NCI-H524 (cell line): Measurements from ENCODE around the gene LMF1.

ENCODE experiments used
- DNase-seq, 2 experiments: peaks; one replicate each; lab custom pipeline; 2025; lab: John Stamatoyannopoulos, UW

LMF1 gene

DNA sequence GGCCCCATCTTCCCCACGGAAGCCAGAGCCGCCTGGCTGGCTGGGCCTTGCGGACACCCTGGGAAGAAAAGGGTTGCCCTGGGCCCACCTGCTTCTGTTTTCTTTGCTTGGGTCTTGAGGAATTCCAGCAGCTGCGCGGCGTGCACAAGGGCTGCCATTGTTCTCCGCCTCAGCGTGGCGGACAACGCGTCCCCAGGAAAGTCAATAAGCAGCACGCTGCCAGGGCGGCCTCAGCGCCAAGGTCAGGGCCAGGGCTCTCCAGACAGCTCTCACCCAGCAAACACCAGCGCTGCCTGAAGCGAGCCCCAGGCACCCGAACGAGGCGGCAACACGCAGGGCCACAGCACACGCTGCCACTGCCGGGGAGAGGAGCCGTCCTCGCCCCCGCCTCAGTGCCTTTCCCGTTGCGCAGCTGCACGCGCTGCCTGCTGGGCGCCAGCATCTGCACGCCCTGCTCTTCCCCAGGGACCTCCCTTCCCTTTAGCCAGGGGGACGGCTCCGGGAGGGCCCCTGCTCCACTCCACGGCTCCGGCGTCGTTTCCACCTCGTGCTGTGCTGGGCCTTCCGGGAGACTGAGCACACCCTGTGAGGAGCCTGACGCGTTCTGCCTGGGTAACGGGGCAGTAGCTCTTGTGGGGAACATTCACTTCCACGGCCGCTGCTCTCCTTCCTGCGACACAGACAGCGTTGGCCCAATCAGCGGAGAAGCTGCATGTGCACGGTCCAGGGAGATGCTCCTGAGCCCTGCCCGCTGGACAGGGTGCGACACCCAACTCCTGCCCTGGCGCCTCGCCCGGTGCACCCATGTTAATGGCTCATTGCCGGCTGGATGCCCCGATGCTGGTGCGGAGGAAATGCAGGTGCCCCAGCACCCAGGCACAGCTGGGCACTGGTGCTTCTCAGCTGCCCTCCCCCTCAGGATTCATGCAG lies 57.8 kb downstream of the LMF1 start:
- DNase-seq: peak in 1 of 2 experiments; percentile 47

DNA sequence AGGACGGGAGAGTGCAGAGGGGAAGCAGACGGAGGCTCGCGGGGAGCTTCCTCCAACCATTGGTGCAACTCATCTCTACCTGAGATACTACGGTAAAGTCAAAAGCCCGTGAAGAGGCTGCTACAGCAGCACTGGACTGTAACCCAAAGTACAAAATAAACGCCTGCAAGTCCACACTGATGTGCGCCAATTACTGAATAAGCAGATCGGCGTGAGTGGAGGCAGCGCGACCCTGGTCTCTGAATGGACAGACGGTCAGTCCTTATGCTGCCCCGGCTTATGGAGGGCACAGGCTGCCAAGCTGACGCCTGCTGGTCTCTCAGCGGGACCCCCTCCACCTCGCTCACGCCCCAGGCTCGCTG lies 58.5 kb downstream of the LMF1 start:
- no peak for DNase-seq

- no peak for DNase-seq
Measured at GRCh38 chr16:911604-912321, 59.0 kb downstream of the LMF1 start.

DNA sequence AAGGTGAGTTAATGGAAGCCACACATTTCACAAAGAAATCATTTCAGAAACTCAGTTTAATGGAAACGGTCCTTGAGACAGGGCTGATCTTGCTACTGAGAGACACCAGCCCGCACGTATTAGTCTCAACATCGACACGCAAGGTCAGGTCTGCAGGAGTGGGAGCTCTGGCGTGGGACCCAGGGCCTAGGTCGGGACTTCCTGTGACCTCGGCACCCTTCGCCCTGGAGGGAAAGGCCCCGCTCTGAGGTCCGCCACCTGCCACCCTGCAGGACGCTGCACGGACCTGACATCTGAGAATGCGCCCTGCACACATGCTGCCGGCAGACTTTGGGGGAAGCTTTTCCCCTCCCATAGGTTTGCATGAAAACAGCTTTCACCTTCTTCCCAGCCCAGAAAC lies 59.7 kb downstream of the LMF1 start:
- no peak for DNase-seq

DNA sequence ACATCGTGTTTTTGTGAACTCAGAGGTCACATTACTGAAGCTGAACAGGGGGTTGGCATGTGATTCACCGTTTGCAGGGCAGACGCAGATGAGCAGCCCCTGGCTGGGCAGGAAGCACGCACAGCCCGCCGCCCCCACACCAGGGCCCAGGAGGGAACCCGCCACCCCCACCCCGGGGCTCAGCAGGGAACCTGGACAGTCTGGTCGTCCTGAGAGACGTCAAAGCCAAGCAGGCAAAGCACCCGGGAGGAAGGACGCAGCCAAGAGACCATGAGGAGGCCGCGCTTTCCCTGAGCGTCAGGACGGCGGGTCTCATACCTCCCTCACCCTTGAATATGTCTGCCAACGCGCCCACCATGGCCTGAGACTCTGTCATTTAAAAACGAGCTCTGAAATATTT lies 60.6 kb downstream of the LMF1 start:
- no peak for DNase-seq

DNA sequence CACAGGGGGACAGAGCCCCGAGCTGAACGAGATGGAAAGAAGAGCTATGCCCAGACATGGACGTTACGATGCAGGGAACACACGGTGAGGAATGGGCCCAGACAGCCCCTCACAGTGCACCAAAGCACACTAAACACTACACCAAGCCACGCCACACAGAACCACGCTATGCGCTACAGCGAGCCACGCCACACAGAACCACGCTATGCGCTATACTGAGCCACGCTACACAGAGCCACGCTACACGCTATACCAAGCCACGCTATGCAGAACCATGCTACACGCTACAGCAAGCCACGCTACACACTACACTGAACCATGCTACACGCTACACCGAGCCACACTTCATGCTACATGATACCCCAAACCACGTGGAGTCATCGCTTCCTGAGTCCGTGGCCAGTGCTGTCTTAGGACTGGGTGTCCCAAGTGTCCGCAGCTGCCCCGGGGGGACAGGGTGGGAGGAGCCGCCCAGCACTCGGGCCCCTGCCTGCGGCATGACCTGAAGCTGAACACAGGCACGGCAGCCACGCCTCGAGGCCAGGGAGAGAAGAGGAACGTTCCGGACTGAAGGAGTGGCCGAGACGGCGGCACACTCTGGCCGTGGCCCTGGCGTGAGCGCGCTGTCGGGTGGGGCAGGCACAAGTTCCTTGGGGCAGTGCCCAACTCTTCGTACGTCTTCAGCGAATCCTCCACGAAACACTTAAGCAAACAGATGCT lies 61.3 kb downstream of the LMF1 start:
- no peak for DNase-seq

- DNase-seq: no peak
Measured at GRCh38 chr16:908526-909155, 62.1 kb downstream of the LMF1 start.

DNA sequence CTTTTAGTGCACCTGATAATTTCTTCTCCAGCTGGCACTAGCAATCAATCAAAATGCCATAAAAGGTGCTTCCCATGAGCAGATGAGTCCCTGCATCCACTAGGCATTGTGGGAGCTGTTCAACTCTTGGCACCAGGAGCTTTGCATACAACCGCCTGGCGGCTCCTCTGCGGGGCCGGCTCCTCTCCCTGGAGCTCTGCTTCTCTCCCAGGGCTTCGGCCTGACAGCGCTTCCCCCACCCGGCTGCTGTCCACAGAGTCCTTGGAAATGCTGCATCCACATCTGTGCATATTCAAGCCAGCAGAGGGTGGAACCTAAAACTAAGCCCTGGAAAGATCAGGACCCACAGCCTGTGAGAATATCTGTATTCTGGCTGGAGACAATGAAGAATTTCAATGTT lies 62.9 kb downstream of the LMF1 start:
- no peak for DNase-seq

- no peak for DNase-seq
Measured at GRCh38 chr16:907361-907760, 63.4 kb downstream of the LMF1 start.

DNA sequence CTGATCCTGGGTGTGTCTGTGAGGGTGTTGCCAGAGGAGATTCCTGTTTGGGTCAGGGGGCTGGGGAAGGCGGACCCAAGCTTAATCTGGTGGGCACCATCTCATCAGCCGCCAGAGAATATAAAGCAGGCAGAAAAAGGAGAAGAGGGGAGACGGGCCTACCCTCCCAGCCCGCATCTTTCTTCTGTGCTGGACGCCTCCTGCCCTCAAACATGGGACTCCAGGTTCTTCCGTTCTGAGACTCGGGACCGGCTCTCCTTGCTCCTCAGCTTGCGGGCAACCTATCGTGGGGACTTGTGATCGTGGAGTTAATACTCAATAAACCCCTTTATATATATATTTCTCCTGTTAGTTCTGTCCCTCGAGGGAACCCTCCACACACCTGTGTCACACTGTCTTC lies 64.5 kb downstream of the LMF1 start:
- DNase-seq: no peak

DNA sequence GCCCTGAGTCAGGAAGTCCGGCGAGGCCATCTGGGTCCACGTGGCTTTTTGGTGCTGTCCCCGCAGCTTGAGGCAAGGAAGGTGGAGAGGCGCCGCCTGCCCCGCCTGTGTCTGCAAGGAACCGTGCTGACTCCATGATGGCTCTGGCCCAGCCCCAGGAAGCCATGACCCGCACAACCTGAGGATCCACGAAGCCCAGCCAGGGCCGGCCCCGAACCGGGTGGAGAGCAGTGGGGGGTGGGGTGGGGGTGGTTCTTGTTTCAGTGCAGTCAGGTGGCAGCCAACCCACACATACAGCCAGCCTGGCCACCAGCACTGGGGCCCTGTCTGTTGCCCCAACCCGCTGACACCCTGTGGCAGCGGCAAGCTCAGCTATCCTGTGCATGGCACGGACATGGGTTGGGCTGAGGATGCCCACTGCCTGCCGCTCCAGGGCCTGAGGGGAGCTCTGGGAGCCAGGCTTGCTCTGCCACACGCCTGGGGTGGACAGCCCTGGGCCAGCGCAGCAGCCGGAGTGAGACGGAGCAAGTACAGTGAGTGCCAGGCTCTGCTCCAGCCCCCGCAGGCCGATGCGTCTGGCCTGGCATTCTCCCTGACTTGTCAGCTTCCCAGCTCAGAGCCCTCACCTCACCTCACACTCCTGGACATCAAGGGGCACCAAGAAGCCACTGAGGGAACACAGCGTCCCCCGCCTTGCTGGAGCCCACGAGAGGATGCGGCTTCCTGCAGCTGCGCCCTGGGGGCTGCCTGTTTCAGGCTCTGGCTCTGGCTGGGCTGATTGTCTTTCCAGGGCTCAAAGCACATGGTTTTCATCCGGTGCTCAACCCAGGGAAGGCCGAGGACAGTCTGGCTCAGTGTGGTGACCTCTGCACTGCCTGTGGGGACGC lies 68.8 kb downstream of the LMF1 start:
- no peak for DNase-seq

DNA sequence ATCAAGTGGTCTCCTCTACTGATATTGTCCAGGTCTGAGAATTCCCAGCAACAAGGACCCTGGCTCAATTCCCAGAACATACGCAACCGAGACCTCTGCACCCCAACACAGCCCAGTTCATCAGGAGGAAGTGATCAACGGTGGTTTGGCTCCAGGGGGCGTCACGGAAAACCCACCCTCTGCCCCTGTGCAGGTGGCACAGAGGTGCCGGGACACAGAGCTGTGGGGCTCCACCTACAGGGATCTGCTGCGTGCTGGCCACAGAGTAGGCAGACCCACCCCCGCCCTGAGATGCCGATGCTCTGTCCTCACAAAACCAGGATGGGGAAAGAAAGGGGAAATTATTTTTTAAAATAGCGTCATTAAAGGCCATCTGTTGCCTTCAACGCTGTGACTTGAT lies 69.6 kb downstream of the LMF1 start:
- no peak for DNase-seq

DNA sequence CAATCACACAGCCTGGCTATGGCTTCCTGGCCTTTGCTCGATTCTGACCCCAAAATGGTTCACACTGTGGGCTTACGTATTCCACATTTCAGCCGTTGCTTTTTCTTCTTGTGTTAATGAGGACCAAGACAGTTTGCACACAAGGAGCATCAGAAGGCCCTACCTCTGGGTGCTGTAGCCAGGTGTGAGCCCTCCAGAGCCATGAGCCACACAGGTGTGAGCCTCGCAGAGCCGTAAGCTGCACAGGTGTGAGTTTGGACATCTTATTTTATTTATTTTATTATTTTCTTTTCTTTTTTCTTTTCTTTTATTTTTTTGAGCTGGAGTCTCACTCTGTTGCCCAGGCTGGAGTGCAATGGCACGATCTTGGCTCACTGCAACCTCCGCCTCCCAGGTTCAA lies 70.6 kb downstream of the LMF1 start:
- no peak for DNase-seq

GRCh38 chr16:899683-900060 lies 71.1 kb downstream of the LMF1 start:
- DNase-seq: no peak

GRCh38 chr16:898761-899682 lies 71.8 kb downstream of the LMF1 start:
- no peak for DNase-seq

GRCh38 chr16:898216-898615 lies 72.6 kb downstream of the LMF1 start:
- DNase-seq: no peak

DNA sequence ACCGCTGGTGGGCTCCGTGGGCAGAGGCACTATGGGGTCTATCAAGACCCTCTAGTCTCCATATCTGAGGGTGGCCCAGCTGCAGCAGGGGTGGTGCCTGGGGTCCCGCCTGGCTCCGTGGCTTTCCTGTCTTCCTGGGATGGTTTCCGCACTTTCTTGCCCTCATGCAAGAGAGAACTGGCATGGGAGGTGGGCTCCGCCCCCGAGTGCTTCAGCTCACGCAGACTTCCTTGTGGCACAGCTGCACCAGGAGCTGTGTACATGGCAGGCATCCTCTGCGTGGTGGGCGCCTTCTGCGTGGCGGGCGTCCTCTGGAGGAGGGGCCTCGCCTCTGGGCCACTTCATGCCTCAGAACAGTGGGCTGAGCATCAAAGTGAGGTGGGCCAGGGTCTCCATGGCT lies 73.1 kb downstream of the LMF1 start:
- DNase-seq: no peak

GRCh38 chr16:897200-897543 lies 73.6 kb downstream of the LMF1 start:
- no peak for DNase-seq

DNA sequence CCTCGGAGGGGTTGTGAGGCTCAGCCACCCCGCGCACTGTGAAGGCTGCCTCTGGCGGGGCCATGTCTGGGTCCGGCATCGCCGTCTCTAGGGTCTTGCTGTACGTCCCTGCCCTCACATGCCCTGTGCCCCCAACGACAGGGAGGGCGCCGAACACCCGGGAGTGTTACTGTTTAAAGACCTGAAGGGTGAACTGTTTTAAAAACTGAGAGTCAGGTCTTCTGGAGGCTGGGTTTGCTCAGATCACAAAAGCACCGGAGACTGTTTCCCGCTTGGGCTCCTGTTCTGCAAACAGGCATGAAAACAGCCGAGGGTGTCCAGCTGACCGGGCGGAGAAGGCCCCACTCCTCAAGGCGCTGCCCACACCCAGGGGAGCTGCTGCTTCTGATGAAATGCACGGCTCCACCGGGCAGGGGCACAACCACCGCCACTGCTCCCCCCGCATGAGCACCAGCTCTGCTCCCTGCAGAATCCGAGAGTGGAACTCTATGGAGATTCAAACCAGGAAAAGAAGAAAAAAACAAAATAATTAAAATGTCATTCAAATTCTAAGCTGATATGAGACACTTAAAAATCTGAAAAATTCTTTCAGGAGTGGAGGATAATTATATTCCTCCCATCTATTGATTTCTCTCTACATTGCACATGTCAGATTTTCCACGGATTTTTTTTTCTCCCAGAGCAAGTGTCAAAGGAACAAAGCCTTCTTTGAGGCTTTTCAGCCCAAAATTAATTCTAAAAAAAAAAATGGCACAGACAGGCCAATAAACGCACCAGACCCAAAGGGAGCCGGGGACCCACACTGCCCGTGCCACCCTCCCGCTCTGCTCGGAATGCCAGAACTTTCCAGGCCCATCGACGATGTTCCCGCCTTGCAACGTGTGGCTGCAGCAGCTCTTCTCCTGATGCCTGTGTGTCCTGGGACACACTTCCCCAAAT lies 74.3 kb downstream of the LMF1 start:
- no peak for DNase-seq
